OCI-LY1 (cell line): ENCODE results near the gene GLMP.
A peak's percentile ranks its signal among the peaks of the same experiment; 100 is the strongest.

ENCODE experiments used
- H2AFZ ChIP-seq: fragments of 200-600 bp; sonication (generic), shearing (Covaris generic); 2 replicates; pipeline ENCODE4 v1.6.0; 2014; ENCODE audit warnings: antibody characterized with exemption, mild to moderate bottlenecking, low read length
- H3F3A ChIP-seq: fragments of 200-600 bp; sonication (generic), shearing (Covaris generic); 2 replicates; pipeline ENCODE4 v1.6.0; 2014; ENCODE audit warnings: mild to moderate bottlenecking, antibody characterized with exemption, low read length, moderate library complexity; ENCODE audit not compliant: insufficient read depth
- H3K27ac ChIP-seq: fragments of 200-600 bp; sonication (generic); 2 replicates; pipeline ENCODE4 v1.5.1; 2014; ENCODE audit warnings: low read length, mixed run types, mild to moderate bottlenecking, low read depth; ENCODE audit not compliant: poor library complexity, severe bottlenecking
- H3K27me3 ChIP-seq: fragments of 200-600 bp; sonication (generic); 2 replicates; pipeline ENCODE4 v1.6.0; 2014; ENCODE audit warnings: antibody characterized with exemption, mild to moderate bottlenecking, low read length, moderate library complexity; ENCODE audit not compliant: insufficient read depth
- H3K36me3 ChIP-seq: fragments of 200-600 bp; sonication (generic); 2 replicates; pipeline ENCODE4 v1.6.1; 2014; ENCODE audit warnings: mild to moderate bottlenecking, antibody characterized with exemption, low read length, moderate library complexity, mixed read lengths; ENCODE audit not compliant: insufficient read depth
- H3K4me1 ChIP-seq: fragments of 200-600 bp; sonication (generic); 2 replicates; pipeline ENCODE4 v1.5.1; 2014; ENCODE audit warnings: mild to moderate bottlenecking, low read length, moderate library complexity; ENCODE audit not compliant: insufficient read depth, severe bottlenecking
- H3K4me2 ChIP-seq: fragments of 200-600 bp; sonication (generic), shearing (Covaris generic); 2 replicates; pipeline ENCODE4 v1.6.1; 2014; ENCODE audit warnings: low read length
- H3K4me3 ChIP-seq: fragments of 200-600 bp; sonication (generic); 2 replicates; pipeline ENCODE4 v1.5.1; 2014; ENCODE audit warnings: low read length, low read depth, mild to moderate bottlenecking, mixed read lengths; ENCODE audit not compliant: poor library complexity, severe bottlenecking
- H3K79me2 ChIP-seq: fragments of 200-600 bp; shearing (Covaris generic); 2 replicates; pipeline ENCODE4 v1.6.1; 2016; ENCODE audit warnings: mixed run types, low read length, mixed read lengths; ENCODE audit not compliant: insufficient read depth
- H3K9ac ChIP-seq: fragments of 200-600 bp; sonication (generic), shearing (Covaris generic); 2 replicates; pipeline ENCODE4 v1.6.1; 2014; ENCODE audit warnings: mild to moderate bottlenecking, low read length, mixed read lengths
- H3K9me2 ChIP-seq: fragments of 200-600 bp; sonication (generic), shearing (Covaris generic); 2 replicates; pipeline ENCODE4 v1.6.1; 2014; ENCODE audit warnings: low read depth, mild to moderate bottlenecking, low read length, mixed read lengths
- H3K9me3 ChIP-seq: fragments of 200-600 bp; shearing (Covaris generic); 2 replicates; pipeline ENCODE4 v1.6.1; 2014; ENCODE audit warnings: low read length, mixed read lengths
- H4K20me1 ChIP-seq: fragments of 200-600 bp; sonication (generic), shearing (Covaris generic); 2 replicates; pipeline ENCODE4 v1.6.0; 2016; ENCODE audit warnings: mild to moderate bottlenecking, low read length; ENCODE audit not compliant: insufficient read depth
- EZH2 ChIP-seq: fragments of 200-600 bp; sonication (generic), shearing (Covaris generic); IDR thresholded peaks from 2 replicates; pipeline ENCODE4 v1.8.0; 2017; ENCODE audit warnings: borderline replicate concordance, mixed run types, mild to moderate bottlenecking, antibody characterized with exemption, low read length, moderate library complexity, mixed read lengths
- TF ChIP-seq, protein P1 (sequence below): fragments of 200-600 bp; sonication (generic), shearing (Covaris generic); IDR thresholded peaks from 2 replicates; pipeline ENCODE4 v1.5.1; 2017; ENCODE audit warnings: mild to moderate bottlenecking, antibody characterized with exemption, low read length, moderate library complexity, mixed read lengths

GLMP gene

DNA sequence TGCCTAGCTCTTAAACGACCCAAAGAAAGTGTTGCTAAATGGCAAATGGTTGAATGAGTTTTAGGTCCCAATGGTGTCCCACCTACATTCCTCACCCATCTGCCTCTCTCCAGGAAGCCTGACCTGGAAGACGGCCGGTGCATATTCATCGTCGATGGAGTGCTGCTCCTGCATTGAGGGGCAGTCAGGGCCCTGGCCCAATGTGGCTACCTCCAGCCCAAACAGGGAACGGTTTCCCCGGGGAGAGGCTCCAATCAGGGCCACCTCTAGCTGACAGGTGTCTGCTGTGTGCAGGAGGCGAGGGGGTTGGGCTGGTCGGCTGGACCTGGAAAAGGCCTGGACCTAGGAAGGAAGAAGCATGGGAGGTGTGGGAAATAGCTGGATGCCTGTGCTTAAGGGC, 1.6 kb downstream of the GLMP start:
- Histone ChIP-seq H3K4me3 (no peak overlapping the region), H3K27me3 (no peaks in the 10 kb centered on the region), H3K4me2 (no peak overlapping the region), H3K79me2 (no peaks in the 10 kb centered on the region), H4K20me1 (no peaks in the 10 kb centered on the region), H3K9me2 (no peaks in the 10 kb centered on the region), H3K36me3 (no peaks in the 10 kb centered on the region), H2AFZ (no peak overlapping the region), H3K4me1 (peaks cover 23% of the 10 kb centered on the region), H3K27ac (no peak overlapping the region), H3F3A (no peaks in the 10 kb centered on the region), H3K9me3 (no peaks in the 10 kb centered on the region), H3K9ac (no peak overlapping the region)
- no peak for TF ChIP-seq EZH2
- TF ChIP-seq, protein P1, sequence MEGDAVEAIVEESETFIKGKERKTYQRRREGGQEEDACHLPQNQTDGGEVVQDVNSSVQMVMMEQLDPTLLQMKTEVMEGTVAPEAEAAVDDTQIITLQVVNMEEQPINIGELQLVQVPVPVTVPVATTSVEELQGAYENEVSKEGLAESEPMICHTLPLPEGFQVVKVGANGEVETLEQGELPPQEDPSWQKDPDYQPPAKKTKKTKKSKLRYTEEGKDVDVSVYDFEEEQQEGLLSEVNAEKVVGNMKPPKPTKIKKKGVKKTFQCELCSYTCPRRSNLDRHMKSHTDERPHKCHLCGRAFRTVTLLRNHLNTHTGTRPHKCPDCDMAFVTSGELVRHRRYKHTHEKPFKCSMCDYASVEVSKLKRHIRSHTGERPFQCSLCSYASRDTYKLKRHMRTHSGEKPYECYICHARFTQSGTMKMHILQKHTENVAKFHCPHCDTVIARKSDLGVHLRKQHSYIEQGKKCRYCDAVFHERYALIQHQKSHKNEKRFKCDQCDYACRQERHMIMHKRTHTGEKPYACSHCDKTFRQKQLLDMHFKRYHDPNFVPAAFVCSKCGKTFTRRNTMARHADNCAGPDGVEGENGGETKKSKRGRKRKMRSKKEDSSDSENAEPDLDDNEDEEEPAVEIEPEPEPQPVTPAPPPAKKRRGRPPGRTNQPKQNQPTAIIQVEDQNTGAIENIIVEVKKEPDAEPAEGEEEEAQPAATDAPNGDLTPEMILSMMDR = no peak

GRCh38 chr1:156293098-156293434, 2.4 kb downstream of the GLMP start:
- no peaks in the 10 kb centered on the region for H4K20me1 ChIP-seq
- no peaks in the 10 kb centered on the region for H3K9me2 ChIP-seq
- no peak overlapping the region for H3K27ac ChIP-seq
- no peaks in the 10 kb centered on the region for H3K36me3 ChIP-seq
- no peaks in the 10 kb centered on the region for H3K9me3 ChIP-seq
- no peaks in the 10 kb centered on the region for H3K27me3 ChIP-seq
- H3K9ac ChIP-seq = no peak overlapping the region
- H3K4me2 ChIP-seq = no peak overlapping the region
- TF ChIP-seq EZH2 = no peak
- TF ChIP-seq, protein P1 = no peak
- H3K4me1 ChIP-seq = peaks cover 23% of the 10 kb centered on the region
- H3K4me3 ChIP-seq = no peak overlapping the region
- no peaks in the 10 kb centered on the region for H3F3A ChIP-seq
- no peak overlapping the region for H2AFZ ChIP-seq
- no peaks in the 10 kb centered on the region for H3K79me2 ChIP-seq

DNA sequence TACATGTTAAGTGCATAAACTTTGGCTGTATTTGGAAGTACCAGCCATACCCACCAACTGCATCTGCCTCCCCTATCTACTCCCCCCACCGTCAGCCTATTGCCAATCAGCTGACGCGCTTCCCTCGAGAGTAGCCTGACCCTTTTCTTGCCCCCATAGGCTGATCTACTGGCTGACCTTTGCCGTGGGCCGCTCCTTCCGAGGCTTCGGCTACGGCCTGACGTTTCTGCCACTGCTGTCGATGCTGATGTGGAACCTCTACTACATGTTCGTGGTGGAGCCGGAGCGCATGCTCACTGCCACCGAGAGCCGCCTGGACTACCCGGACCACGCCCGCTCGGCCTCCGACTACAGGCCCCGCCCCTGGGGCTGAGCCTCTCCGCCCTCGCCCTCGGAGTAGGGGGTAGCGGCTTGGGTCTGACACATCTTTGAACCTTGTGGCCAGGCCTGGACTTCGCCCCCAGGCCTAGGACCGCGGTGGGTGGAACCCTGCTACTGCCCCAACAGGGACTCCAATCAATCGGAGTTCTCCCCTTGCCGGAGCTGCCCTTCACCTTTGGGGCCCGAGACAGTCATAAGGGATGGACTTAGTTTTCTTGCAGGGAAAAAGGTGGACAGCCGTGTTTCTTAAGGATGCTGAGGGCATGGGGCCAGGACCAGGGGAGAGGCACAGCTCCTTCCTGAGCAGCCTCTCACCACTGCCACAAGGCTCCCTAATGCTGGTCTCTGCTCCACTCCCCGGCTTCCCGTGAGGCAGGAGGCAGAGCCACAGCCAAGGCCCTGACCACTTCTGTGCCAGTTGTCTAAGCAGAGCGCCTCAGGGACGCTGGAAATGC, 4.0 kb downstream of the GLMP start:
- H3K9me3 ChIP-seq = no peaks in the 10 kb centered on the region
- no peak overlapping the region for H2AFZ ChIP-seq
- peaks cover 23% of the 10 kb centered on the region for H3K4me1 ChIP-seq
- H3F3A ChIP-seq = no peaks in the 10 kb centered on the region
- H3K27ac ChIP-seq = no peak overlapping the region
- TF ChIP-seq EZH2 = no peak
- TF ChIP-seq, protein P1 = no peak
- H3K4me3 ChIP-seq = peak overlapping the region; percentile 48
- H3K9me2 ChIP-seq = no peaks in the 10 kb centered on the region
- H3K9ac ChIP-seq = peak overlapping the region; percentile 34; the same call in 1 of the 2 replicates
- no peaks in the 10 kb centered on the region for H4K20me1 ChIP-seq
- H3K4me2 ChIP-seq = peak overlapping the region; percentile 64
- H3K36me3 ChIP-seq = no peaks in the 10 kb centered on the region
- no peaks in the 10 kb centered on the region for H3K79me2 ChIP-seq
- H3K27me3 ChIP-seq = no peaks in the 10 kb centered on the region
